ENCODE measurements around the gene TMEM231.
"Not testable (repeated sequence)": the region's sequence is repeated elsewhere in the genome, so short reads cannot be mapped to it uniquely, and the experiment has no call there.

TMEM231 gene

GRCh38 chr16:75555707-75556430, at the start of gene TMEM231:
TMEM231 (minus strand) TSS chr16:75556252; CDS start chr16:75556209, 43 bp downstream.
- peak; percentile 97 for DNase-seq

- no peak for DNase-seq
These were observed 47.2 kb upstream of the TMEM231 start for GRCh38 chr16:75603241-75603640.

- no peak for DNase-seq
These were observed 43.6 kb upstream of the TMEM231 start for GRCh38 chr16:75599452-75600277.

GRCh38 chr16:75593825-75594820, 38.1 kb upstream of the TMEM231 start:
- no peak for DNase-seq

GRCh38 chr16:75593308-75593707, 37.3 kb upstream of the TMEM231 start:
- DNase-seq, result no peak

GRCh38 chr16:75591927-75592326, 35.9 kb upstream of the TMEM231 start:
- not testable (repeated sequence) for DNase-seq

- no peak for DNase-seq
These were observed 35.1 kb upstream of the TMEM231 start for GRCh38 chr16:75590920-75591843.

- no peak for DNase-seq
These were observed 33.3 kb upstream of the TMEM231 start for GRCh38 chr16:75589306-75589705.

GRCh38 chr16:75588716-75589115, 32.7 kb upstream of the TMEM231 start:
- DNase-seq, result no peak

- no peak for DNase-seq
These were observed 28.1 kb upstream of the TMEM231 start for GRCh38 chr16:75584108-75584507.

GRCh38 chr16:75579281-75579834, 23.3 kb upstream of the TMEM231 start:
- DNase-seq, result no peak

GRCh38 chr16:75578725-75579124, 22.7 kb upstream of the TMEM231 start:
- DNase-seq, result no peak

GRCh38 chr16:75578212-75578611, 22.2 kb upstream of the TMEM231 start:
- DNase-seq, result no peak

GRCh38 chr16:75576384-75576811, 20.3 kb upstream of the TMEM231 start:
- no peak for DNase-seq

GRCh38 chr16:75575958-75576357, 19.9 kb upstream of the TMEM231 start:
- no peak for DNase-seq

GRCh38 chr16:75573955-75574354, 17.9 kb upstream of the TMEM231 start:
- DNase-seq, result no peak

GRCh38 chr16:75572864-75573542, 17.0 kb upstream of the TMEM231 start:
- DNase-seq, result no peak

GRCh38 chr16:75570396-75571065, 14.5 kb upstream of the TMEM231 start:
- no peak for DNase-seq

GRCh38 chr16:75567911-75568310, 11.9 kb upstream of the TMEM231 start:
- no peak for DNase-seq

- DNase-seq, result peak; percentile 60
These were observed 10.8 kb upstream of the TMEM231 start for GRCh38 chr16:75566758-75567255.
